Osteocyte (in vitro differentiated cells): Measurements from ENCODE around the gene NRN1L. TPM values are rescaled to one million over a fixed set of nuclear protein-coding genes. Genes with fewer than 3 reads are reported as not detected.

ENCODE experiments used
- DNase-seq: peaks from one replicate; pipeline ENCODE4 v3.0.0; 2021; ENCODE audit warnings: mixed read lengths; ENCODE audit not compliant: unreplicated experiment; ENCODE audit errors: extremely low spot score
- H3K27ac Mint-ChIP-seq: one replicate; pipeline ENCODE4 v1.8.0; 2021; ENCODE audit warnings: mild to moderate bottlenecking, mixed read lengths; ENCODE audit not compliant: unreplicated experiment
- H3K27me3 Mint-ChIP-seq: one replicate; pipeline ENCODE4 v1.8.0; 2021; ENCODE audit warnings: mixed read lengths; ENCODE audit not compliant: unreplicated experiment
- H3K36me3 Mint-ChIP-seq: one replicate; pipeline ENCODE4 v1.8.0; 2021; ENCODE audit warnings: mixed read lengths; ENCODE audit not compliant: unreplicated experiment
- H3K4me1 Mint-ChIP-seq: one replicate; pipeline ENCODE4 v1.8.0; 2021; ENCODE audit warnings: mixed read lengths; ENCODE audit not compliant: unreplicated experiment
- H3K4me3 Mint-ChIP-seq: one replicate; pipeline ENCODE4 v1.8.0; 2021; ENCODE audit warnings: mild to moderate bottlenecking, moderate library complexity, mixed read lengths; ENCODE audit not compliant: unreplicated experiment
- H3K9me3 Mint-ChIP-seq: one replicate; pipeline ENCODE4 v1.8.0; 2021; ENCODE audit warnings: mixed read lengths; ENCODE audit not compliant: unreplicated experiment
- total RNA-seq: library from RNA; stranded (reverse); gene quantifications from 2 replicates; pipeline ENCODE4 v1.2.1, GENCODE V29; 2021
- TF ChIP-seq, protein P1 (sequence below): fragments of 200-600 bp; sonication (generic); IDR thresholded peaks from 2 replicates; pipeline ENCODE4 v1.5.0; 2021; ENCODE audit warnings: antibody characterized with exemption, mild to moderate bottlenecking, moderate library complexity

Gene NRN1L
- total RNA-seq, 1 donor from 2014 or later: 1.5 TPM

DNA sequence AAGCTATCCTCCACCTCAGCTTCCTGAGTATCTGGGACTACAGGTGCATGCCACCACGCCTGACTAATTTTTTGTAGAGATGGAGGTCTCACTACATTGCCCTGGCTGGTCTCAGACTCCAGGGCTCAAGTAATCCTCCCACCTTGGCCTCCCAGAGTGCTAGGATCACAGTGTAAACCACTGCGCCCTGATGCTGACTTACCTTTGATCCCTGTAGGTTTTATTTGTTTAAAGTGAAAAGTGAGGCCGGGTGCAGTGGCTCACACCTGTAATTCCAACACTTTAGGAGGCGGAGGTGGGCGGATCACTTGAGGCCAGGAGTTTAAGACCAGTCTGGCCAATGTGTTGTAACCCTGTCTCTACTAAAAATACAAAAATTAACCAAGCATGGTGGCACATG lies 17.0 kb downstream of the NRN1L start:
- TF ChIP-seq, protein P1, sequence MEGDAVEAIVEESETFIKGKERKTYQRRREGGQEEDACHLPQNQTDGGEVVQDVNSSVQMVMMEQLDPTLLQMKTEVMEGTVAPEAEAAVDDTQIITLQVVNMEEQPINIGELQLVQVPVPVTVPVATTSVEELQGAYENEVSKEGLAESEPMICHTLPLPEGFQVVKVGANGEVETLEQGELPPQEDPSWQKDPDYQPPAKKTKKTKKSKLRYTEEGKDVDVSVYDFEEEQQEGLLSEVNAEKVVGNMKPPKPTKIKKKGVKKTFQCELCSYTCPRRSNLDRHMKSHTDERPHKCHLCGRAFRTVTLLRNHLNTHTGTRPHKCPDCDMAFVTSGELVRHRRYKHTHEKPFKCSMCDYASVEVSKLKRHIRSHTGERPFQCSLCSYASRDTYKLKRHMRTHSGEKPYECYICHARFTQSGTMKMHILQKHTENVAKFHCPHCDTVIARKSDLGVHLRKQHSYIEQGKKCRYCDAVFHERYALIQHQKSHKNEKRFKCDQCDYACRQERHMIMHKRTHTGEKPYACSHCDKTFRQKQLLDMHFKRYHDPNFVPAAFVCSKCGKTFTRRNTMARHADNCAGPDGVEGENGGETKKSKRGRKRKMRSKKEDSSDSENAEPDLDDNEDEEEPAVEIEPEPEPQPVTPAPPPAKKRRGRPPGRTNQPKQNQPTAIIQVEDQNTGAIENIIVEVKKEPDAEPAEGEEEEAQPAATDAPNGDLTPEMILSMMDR: no peak
- Mint-ChIP-seq H3K27me3 (no peaks in the 10 kb centered on the region), H3K27ac (no peak overlapping the region), H3K9me3 (no peaks in the 10 kb centered on the region), H3K36me3 (peaks cover 3% of the 10 kb centered on the region), H3K4me3 (no peak overlapping the region), H3K4me1 (peaks cover 9% of the 10 kb centered on the region)
- DNase-seq: no peak

DNA sequence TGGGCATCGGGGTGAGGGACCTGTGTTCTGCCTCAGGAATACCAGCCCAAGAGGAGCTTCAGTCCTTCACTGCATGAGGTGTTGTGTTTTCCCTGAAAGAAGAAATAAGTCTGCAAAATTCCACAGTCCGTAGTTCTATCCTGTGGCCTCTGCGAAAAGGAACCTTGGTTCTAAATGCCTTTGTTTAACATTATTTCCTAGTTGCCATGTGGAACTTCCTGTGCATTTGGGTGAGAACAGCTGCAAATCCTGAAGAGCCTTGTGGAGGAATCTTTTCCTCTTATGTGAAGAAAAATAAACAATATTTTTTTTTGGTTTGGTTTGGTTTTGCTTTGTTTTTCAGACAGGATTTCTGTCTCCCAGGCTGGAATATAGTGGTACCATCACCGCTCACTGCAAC lies 18.1 kb downstream of the NRN1L start:
- TF ChIP-seq, protein P1: no peak
- DNase-seq: no peak
- Mint-ChIP-seq H3K27me3 (no peaks in the 10 kb centered on the region), H3K27ac (peak overlapping the region; percentile 28), H3K36me3 (peaks cover 3% of the 10 kb centered on the region), H3K4me1 (peaks cover 2% of the 10 kb centered on the region), H3K9me3 (no peaks in the 10 kb centered on the region), H3K4me3 (no peak overlapping the region)

DNA sequence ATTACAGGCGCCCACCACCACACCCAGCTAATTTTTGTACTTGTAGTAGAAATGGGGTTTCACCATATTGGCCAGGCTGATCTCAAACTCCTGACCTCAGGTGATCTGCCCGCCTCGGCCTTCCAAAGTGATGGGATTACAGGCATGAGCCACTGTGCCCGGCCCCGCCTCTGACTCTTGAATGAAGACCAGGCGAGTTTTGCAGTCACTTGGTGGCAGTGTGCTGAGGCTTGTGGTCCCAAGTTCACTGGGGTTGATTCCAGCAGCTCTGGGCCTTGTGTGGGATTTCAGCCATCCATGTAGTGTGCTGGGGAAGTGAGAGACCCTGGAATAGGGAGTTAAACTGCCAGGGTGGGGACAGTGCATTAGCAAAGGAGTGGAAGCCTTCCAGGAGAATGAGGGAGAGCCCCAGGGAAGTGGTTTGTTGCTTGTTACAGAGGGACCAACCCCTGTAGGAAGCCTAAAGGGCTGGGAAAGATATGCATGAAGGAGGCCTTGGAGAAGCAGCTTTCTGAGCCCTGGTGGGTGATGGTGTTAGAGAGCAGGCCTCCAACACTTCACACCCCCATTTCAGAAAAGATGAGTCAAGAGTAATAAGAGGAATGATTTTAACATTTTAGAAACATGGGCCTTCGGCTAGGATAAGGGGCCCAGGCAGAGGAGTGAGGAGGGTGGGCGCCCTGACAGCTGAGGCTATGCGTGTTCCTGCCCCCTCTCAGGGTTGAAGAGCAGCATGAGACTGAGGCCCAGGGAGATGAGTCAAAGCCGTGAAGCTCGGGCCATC lies 22.9 kb downstream of the NRN1L start:
- Mint-ChIP-seq H3K27me3 (no peaks in the 10 kb centered on the region), H3K4me1 (peaks cover 9% of the 10 kb centered on the region), H3K9me3 (no peaks in the 10 kb centered on the region), H3K27ac (no peak overlapping the region), H3K36me3 (peaks cover 13% of the 10 kb centered on the region), H3K4me3 (no peak overlapping the region)
- DNase-seq: no peak
- TF ChIP-seq, protein P1: no peak

DNA sequence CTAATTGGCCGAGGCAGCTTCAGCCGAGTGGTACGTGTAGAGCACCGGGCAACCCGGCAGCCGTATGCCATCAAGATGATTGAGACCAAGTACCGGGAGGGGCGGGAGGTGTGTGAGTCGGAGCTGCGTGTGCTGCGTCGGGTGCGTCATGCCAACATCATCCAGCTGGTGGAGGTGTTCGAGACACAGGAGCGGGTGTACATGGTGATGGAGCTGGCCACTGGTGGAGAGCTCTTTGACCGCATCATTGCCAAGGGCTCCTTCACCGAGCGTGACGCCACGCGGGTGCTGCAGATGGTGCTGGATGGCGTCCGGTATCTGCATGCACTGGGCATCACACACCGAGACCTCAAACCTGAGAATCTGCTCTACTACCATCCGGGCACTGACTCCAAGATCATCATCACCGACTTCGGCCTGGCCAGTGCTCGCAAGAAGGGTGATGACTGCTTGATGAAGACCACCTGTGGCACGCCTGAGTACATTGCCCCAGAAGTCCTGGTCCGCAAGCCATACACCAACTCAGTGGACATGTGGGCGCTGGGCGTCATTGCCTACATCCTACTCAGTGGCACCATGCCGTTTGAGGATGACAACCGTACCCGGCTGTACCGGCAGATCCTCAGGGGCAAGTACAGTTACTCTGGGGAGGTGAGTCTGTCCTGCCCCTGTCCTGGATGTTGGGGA lies 24.5 kb downstream of the NRN1L start:
- Mint-ChIP-seq H3K9me3 (no peaks in the 10 kb centered on the region), H3K4me1 (peaks cover 7% of the 10 kb centered on the region), H3K27ac (peak overlapping the region; percentile 66), H3K4me3 (no peak overlapping the region), H3K27me3 (no peaks in the 10 kb centered on the region), H3K36me3 (peaks cover 10% of the 10 kb centered on the region)
- no peak for DNase-seq
- TF ChIP-seq, protein P1: no peak

DNA sequence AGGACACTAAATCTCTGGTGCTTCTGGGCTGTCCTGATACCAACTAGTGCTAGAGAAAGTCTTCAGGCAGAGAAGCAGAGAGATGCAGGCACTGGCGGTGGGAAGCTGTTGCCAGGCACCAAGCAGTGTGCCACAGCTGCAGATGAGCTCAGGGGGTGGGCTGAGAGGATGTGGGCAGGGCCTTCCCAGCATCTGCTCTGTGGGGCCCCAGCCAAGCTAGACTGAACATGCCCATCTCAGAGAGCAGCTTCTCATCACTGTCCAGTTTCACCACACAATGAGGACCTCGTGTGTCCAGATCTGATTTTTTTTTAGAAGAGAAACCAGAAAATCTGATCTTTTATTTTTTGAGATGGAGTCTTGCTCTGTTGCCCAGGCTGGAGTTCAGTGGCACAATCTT lies 25.5 kb downstream of the NRN1L start:
- TF ChIP-seq, protein P1: no peak
- H3K27ac Mint-ChIP-seq: peak overlapping the region; percentile 66
- H3K4me3 Mint-ChIP-seq: no peak overlapping the region
- H3K9me3 Mint-ChIP-seq: no peaks in the 10 kb centered on the region
- H3K4me1 Mint-ChIP-seq: peaks cover 7% of the 10 kb centered on the region
- DNase-seq: no peak
- H3K27me3 Mint-ChIP-seq: no peaks in the 10 kb centered on the region
- H3K36me3 Mint-ChIP-seq: peaks cover 12% of the 10 kb centered on the region
